Bronchial epithelial cell (primary cell): Measurements from ENCODE around the gene C10orf67. TPM values are rescaled to one million over a fixed set of nuclear protein-coding genes. Genes with fewer than 3 reads are reported as not detected.

Experiments used
- DNase-seq: peaks from one replicate; pipeline ENCODE4 v3.0.0-alpha.2; 2010; ENCODE audit warnings: low read depth
- FAIRE-seq: peaks from 2 replicates; lab custom pipeline; 2011; peaks lifted over from hg19 to GRCh38; lab: Jason Lieb, UNC
- H3K27me3 ChIP-seq: 2 replicates; pipeline ENCODE4 v1.5.1; 2011; ENCODE audit warnings: low read length; ENCODE audit not compliant: control insufficient read depth, insufficient read depth
- H3K36me3 ChIP-seq: 2 replicates; pipeline ENCODE4 v1.5.1; 2011; ENCODE audit warnings: low read length; ENCODE audit not compliant: control insufficient read depth, insufficient read depth
- H3K4me3 ChIP-seq: 2 replicates; pipeline ENCODE4 v1.5.1; 2011; ENCODE audit warnings: mild to moderate bottlenecking, low read depth, low read length, control low read depth
- CTCF ChIP-seq: IDR thresholded peaks from 2 replicates; pipeline ENCODE4 v1.5.1; 2011; ENCODE audit warnings: mild to moderate bottlenecking, moderate library complexity, low read length, control low read depth, inconsistent platforms; ENCODE audit not compliant: insufficient read depth, severe bottlenecking
- total RNA-seq: library from RNA; depleted of rRNA; stranded (reverse); fragments of >200 nt; gene quantifications from 2 replicates; pipeline ENCODE4 v1.2.1, GENCODE V29; 2014

The C10orf67 gene
- total RNA-seq, 1 donor from 2014 or later, result not detected

- peak; percentile 15 for TF ChIP-seq CTCF
- H3K27me3 ChIP-seq, result no peaks in the 10 kb centered on the region
- H3K36me3 ChIP-seq, result no peaks in the 10 kb centered on the region
- FAIRE-seq, result no peak
- H3K4me3 ChIP-seq, result no peak overlapping the region
- peak; percentile 23 for DNase-seq
Measured at GRCh38 chr10:23294638-23295247, 49.9 kb downstream of the C10orf67 start.

GRCh38 chr10:23293973-23294590 lies 50.5 kb downstream of the C10orf67 start:
- DNase-seq (no peak), FAIRE-seq (no peak)
- no peak for TF ChIP-seq CTCF
- Histone ChIP-seq H3K27me3 (no peaks in the 10 kb centered on the region), H3K36me3 (no peaks in the 10 kb centered on the region), H3K4me3 (no peak overlapping the region)

DNA sequence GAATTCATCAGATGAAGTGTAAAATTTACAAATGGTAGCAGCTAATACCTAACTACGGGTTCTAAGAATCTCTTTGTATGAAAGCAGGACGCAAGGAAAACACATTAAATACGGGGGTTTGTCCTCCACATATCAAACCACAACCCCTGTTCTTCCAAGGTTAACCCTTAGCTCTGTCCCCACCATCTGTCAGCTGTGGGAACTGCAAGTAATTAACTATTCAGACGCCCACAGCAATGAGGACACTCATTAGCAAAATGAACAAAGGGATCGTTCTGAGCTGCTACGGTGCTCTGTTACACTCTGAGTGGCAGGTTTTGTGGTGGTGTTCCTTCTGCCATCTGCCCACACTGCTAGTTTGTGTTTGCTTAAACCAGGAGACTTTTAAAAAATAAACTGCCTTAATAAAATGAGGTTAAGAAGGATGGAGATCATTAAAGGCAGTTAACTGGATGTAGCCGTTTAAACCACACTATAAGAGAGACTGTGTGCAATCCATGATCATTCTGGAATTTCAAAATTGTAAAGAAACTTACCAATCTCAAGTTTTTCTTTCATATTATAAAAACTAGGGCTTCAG lies 51.4 kb downstream of the C10orf67 start:
- no peaks in the 10 kb centered on the region for H3K36me3 ChIP-seq
- TF ChIP-seq CTCF, result peak; percentile 68
- DNase-seq (peak; percentile 53), FAIRE-seq (peak; percentile 7)
- H3K27me3 ChIP-seq, result no peaks in the 10 kb centered on the region
- no peak overlapping the region for H3K4me3 ChIP-seq

DNA sequence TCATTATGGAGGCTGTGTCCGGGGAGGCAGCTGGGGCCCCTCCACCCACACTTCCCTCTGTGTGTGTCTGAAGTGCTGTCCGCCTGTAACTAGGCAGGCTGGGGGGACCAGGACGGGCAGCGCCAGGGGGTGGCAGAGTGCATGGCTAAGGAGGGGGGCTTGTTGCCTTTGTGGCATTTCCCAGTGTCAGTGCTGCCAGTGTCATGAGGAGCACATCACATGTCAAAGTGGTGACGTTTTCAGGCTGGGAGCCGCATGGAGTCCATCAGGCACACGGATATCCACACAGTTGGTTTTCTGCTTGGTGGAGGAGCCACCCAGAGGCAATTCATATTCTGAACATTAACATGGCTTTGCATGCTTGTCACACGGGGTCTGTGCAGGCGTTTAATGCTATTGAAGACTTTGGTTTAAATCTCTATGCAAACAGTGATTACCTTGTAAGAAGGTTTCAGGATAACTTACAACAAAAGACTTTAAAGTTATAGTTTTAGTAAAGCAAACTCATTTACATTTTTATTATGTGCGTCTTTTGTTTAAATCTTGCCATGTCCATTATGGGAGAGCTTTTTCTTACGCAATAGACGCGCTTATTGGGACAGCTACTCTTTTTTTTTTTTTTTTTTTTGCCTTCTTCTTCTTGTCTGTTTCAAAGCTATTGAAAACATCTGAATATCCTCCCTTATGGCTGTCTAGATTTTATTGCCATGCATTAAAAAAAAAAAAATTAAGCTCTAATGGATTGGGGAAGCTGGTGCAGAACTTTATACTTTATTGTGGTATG lies 52.9 kb downstream of the C10orf67 start:
- no peak overlapping the region for H3K4me3 ChIP-seq
- FAIRE-seq (no peak), DNase-seq (no peak)
- H3K36me3 ChIP-seq, result no peaks in the 10 kb centered on the region
- no peak for TF ChIP-seq CTCF
- H3K27me3 ChIP-seq, result no peaks in the 10 kb centered on the region

- Histone ChIP-seq H3K36me3 (no peaks in the 10 kb centered on the region), H3K27me3 (no peaks in the 10 kb centered on the region), H3K4me3 (no peak overlapping the region)
- FAIRE-seq (no peak), DNase-seq (no peak)
- no peak for TF ChIP-seq CTCF
Measured at GRCh38 chr10:23284674-23285335, 59.8 kb downstream of the C10orf67 start.
